Posterior cingulate gyrus (tissue), 11 donors: Measurements from ENCODE around the gene ZNF286A.
"Not testable (repeated sequence)": the region's sequence is repeated elsewhere in the genome, so short reads cannot be mapped to it uniquely, and the experiment has no call there.

ENCODE experiments used
- DNase-seq, 10 donors: peaks; one replicate each; pipeline versions ENCODE4 v3.0.0 to v3.0.0-alpha.2; 2020 to 2021; ENCODE audit warnings: mixed read lengths in 3 of 10
- intact Hi-C: fragments of 100-400 bp; cut with DNase I; formaldehyde crosslinking; loops from one replicate; pipeline ENCODE4 v1.15.1; 2023

ZNF286A gene

DNA sequence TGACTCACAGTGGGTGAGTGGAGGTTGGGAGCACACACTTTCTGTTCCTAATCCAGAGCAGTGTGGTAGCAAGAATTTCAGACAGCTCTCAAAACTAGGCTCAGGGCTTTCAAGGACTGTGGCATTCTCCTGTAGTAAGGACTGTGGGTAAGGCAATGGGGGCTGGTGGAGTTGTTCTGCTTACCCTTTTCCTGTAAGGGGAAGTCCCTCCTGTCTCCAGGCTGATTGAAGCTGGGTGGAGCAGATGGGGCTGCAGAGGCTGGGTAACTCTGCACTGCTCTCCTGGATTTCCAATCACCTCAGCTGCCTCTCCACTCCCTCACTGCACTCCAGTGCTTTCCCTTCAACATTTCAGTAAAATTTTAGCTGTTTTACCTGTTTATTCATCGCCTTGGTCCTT is 12.1 kb upstream of the ZNF286A start:
- intact Hi-C loops, DNase-seq: not testable (repeated sequence)

DNA sequence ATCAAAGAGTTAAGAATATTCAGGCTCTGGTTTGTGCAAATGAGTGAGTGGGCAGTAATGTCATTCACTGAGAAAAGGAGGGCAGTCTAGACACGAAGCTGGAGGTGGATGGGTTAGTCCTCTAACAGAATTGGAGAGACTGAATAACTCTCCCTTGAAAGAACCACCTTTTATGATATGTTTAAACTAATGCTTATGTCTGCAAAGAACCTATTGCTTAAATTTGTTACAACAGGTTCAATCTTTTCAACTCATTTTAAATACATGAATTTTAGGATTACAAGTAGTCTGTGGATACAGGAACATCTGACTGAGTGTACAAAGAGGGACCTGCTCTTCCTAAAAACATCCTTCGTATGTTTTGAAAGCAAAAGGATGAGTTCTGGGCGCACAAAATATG is 585 bp upstream of the ZNF286A start:
- intact Hi-C loops, DNase-seq: not testable (repeated sequence)

DNA sequence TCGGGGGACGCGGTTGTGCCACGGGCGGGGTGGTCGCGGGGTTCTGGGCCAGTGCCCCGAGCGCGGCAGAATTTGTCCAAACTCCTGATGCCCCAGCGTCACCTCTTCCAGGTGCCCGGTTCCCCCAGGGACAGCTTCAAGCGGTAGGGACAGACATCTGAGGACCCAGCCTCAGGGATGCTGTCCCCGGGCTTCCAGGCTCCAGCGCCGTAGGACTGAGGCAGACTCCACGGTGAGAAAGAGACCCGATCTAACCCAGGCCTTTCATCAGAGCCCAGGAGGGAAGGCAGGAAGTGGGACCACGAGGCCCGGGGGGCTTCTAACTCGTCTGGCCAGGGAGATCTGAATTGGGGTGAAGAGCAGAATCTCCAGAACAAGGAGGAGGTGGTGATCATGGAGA is 385 bp downstream of the ZNF286A start:
- DNase-seq, intact Hi-C loops: not testable (repeated sequence)

DNA sequence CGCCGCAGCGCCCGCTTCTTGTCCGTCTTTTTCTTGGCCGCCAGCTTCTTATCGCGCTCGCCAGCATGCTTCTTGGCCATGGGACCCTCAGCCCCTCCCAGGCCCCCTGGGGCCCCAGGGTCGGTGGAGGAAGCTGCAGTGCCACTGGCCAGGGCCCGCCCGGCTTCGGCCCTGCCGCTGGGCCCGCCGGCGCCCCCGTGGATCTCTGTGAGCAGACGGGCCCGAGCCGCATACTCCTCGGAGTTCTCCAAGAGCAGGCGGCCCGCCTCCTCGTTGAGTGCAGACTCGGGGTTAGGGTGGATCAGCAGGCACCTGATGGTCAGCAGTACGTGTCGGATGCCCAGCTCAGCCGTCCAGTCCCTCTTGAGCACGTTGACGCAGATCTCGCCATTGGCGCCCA is 4.7 kb downstream of the ZNF286A start:
- intact Hi-C loops, result not testable (repeated sequence)
- DNase-seq, result peak in 1 of 10 donors; percentile 74

DNA sequence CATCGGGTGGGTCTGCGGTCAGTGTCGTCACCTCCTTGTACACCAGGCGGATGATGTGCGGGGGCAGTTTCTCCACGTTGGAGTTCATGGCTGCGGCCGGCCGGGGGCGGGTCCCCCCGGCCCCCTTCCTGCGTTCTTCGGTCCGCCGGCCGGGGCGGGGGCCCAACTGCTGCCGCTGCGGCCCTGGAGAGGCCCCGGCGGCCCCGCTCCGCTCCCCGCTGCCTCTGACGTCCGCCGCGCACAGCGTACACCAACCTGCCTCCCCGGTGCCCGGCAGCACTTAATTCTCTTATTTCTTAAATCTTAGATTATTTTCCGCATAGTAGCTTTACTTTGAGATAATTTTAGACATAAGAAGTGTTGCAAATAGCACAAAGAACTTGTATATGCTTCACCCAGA is 5.3 kb downstream of the ZNF286A start:
- intact Hi-C loops, DNase-seq: not testable (repeated sequence)

DNA sequence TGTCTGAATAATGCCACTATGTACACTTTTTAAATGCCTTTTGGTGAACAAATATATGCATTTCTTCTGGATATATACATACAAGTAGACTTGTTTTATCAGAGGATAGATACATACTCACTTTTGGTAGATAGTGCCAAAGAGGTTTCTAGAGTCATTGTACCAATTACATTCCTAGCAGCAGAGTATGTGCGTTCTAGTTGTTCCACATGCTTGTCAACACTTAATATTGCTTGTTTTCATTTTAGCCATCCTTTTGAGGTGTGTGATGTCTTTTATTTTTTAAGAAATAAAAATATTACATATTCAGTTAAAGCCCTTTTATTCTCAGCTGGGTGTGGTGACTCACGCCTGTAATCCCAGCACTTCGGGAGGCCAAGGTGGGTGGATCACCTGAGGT is 9.3 kb downstream of the ZNF286A start:
- intact Hi-C loops, DNase-seq: not testable (repeated sequence)

DNA sequence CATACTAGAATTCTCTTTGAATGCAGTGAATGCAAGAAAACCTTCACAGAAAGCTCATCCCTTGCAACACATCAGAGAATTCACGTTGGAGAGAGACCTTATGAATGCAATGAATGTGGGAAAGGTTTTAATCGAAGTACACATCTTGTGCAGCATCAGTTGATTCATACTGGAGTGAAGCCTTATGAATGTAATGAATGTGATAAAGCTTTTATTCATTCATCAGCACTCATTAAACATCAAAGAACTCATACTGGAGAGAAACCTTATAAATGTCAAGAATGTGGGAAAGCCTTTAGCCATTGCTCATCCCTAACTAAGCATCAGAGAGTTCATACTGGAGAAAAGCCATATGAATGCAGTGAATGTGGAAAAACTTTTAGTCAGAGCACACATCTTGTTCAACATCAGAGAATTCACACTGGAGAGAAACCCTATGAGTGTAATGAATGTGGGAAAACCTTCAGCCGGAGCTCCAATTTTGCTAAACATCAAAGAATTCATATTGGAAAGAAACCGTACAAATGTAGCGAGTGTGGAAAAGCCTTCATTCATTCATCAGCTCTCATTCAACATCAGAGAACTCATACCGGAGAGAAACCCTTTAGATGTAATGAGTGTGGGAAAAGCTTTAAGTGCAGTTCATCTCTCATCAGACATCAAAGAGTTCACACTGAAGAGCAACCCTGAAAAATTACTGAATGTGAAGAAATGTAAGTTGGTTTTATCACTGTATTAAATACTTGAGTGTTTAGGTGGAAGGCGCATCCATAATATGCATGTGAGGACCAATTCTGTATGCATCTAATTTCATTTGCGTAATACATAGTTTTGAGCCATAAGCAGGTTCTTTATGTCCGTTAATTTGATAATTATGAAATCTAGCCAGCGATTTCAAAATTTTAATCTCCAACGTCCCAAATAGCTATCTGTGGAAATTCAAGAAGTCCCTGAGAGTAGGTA is 17.3 kb downstream of the ZNF286A start:
- DNase-seq, intact Hi-C loops: not testable (repeated sequence)

DNA sequence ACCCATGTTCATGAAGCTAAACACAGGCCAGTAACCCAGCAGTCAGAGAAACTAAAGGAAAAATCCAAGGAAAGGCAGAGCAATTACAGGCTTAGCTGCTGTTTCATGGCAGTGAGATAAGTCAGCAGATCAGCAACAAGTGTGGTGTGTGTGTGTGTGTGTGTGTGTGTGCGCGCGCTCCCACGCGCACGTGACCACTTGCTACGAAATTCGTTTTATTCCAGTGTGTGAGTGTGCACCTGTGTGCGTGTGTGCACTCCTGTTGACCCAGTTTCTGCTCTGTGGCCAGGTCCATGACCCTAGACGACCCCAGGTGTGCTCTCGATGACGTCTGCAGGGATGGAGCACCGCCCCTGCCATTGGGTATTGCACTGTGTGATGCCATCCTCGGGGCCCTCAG is 31.0 kb downstream of the ZNF286A start:
- intact Hi-C loops, DNase-seq: not testable (repeated sequence)

DNA sequence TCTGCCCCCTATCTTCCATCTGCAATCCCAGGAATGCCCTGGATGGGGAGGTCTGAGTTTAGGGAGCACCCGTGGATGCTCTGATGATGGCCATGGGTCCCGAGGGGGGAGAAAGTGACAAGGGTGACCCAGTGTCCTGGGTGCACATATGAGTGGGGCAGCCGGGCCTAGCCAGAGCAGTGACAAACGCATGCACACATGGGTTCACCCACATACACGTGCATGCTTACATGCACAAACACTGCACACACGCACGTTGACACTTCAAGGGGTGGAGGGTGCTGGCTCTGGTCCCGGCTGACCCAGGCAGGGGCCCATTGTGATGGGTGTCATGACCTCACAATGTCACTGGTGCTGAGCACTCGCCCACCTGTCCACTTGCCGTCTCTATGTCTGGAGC is 32.3 kb downstream of the ZNF286A start, which contains the start of gene TBC1D26:
Gene TBC1D26, plus strand, starts transcription at position 384 of the 400 bp plus-strand sequence. CDS start 3,066 bp downstream, outside the sequence.
- DNase-seq, result peak in 2 of 10 donors; percentile 51 to 66

DNA sequence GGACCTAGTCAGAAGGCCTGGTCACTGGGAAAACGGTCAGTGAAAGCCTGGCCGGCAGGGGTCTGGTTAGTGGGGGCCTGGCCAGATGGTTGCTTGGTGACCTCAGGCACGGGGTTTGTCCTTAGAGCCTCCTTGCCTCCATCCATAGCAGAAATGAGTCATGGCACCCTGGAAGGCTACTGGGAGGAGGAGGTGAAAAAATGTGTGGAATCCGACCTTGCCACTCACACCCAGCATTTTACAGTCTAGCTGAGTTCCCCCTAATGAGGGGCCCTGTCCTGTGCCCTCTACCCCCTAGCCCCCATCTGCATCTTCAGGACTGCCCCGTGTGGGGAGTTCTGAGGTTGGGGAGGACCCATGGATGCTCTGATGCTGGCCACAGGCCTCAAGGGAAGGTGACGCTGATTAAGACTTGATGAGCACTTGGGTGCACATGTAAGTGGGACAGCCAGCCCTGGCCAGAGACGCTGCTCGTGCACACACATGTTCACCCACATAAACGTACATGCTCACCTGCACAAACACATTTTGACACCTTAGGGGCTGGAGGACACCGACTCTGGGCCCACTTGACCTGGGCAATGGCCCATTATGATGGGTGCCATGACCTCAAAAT is 33.7 kb downstream of the ZNF286A start:
- intact Hi-C loops, result not testable (repeated sequence)
- DNase-seq, result peak in 2 of 10 donors; percentile 38 to 69

More for the DNA sequence above, 32.3 kb downstream of the ZNF286A start, which contains the start of gene TBC1D26:
- intact Hi-C loops, result not testable (repeated sequence)

DNA sequence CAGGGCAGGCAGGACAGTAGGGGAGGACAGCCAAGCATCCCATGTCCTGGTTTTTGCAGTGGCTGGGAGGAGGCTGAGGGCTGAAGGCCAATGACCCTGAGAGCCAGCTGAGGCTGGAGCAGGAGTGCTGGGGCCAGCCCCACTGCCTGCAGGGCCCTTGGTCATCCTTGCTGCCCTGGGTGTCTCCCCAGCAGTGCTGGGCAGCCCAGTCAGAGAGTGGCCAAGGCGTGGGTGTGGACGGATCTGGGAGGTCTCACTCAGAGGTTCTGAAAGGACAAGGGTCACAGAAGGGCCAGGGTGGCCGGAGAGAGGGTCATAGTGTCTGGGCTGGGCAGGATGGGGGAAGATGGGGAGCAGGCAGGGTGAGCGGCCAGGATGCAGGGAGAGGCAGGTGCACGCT is 37.0 kb downstream of the ZNF286A start:
- intact Hi-C loops, DNase-seq: not testable (repeated sequence)

DNA sequence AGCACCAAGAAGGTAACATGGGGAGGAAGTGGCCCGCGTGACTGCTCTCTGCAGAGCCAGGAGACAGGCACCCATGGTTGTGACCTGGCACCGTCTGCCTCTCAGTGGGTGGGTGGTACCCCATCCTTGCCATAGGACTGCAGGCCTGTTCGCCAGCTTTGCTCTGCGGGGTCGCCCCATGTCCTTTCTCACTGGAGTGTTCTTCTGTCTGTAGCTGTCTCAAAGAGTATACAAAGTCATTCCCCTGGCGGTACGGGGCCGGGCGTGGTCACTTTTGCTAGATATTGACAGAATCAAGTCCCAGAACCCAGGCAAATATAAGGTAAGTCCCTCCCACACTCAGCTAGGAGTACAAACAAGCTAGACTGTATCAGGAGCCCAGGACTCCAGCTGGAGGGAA is 38.5 kb downstream of the ZNF286A start:
- peak in 2 of 10 donors; percentile 27 to 58 for DNase-seq
- intact Hi-C loops, result no loop called here

DNA sequence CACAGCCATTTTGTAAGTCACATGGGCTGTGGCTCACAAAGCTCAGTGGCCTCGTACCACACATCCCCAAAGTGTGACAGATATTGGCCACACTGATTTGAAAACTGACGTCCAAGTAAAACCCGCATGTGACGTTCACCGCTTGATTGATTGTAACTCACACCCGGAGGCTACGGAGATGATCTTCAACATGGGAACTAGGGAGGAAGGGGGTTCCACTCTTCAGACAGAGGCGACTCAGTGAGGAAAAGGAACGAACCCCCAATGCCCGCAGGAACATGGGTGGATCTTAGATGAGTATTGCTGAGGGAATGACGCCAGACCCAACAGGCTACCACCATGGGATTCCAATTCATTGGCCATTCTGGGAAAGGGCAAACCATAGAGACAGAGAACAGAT is 39.7 kb downstream of the ZNF286A start:
- DNase-seq, result peak in 1 of 10 donors; percentile 14
- intact Hi-C loops, result not testable (repeated sequence)

DNA sequence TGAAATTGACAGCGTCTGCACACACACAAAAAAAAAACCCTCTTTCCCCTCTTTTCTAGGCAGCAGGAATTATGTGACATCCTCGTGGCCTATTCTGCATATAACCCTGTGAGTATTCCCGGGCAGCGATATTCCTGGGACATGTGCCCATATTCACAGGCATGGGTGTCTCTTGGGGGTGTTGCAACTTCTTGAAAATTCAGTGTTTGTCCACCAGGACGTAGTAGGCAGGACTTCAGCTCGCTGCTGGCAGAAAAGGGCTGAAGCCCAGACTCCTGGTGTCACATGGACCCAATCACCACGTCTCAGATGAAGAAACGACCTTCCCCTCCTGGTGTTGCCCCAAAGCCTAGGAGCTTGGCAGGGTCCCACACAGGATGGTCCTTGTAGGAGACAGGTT is 40.5 kb downstream of the ZNF286A start:
- intact Hi-C loops, result not testable (repeated sequence)
- peak in 1 of 10 donors; percentile 13 for DNase-seq

DNA sequence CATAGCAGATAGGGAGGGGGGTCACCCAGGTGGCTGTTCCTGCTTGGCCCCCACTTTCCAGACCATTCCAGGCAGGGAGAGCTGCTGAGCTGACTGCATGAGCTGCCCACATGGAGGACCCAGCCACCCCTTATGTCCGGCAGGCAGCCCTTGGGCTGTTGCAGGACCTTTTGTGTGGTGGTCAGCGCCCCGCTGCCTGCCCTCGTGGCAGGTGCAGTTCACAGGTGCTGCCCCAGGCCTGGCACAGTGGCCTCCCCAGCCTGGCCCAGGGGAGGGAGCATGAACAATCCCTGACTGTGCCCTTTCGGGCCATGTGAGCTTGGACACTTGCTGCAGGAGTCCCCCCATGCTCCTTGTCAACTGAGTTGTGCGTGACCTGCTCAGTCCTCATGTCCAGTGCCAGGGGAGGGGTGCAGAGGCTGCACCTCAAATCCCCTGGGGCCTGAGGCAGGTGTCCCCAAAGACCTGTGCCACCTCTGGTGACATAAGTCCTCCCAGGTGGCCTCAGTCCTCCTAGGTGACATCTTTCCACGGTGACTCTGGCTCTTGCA is 41.1 kb downstream of the ZNF286A start:
- peak in 2 of 10 donors; percentile 43 to 59 for DNase-seq
- intact Hi-C loops, result no loop called here

DNA sequence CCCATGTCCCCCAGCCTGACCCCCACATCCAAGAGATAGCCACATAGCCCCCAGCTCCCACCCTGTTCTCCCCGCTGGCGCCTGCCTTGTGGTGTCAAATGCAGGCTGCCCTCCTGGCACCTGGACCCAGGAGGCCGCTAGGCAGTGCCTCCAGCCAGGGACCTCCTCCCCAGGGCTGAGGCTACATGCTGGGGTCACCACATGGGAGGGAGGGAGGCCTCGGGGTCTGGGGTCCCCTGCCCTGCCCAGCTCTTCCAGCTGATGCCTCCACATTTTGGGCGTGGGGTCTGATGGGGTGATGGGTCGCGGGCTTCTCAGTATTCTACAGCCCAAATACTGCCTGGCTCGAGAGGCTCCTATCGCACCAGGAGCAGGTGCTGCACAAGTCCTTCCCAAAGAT is 42.1 kb downstream of the ZNF286A start:
- intact Hi-C loops, result no loop called here
- peak in 2 of 10 donors; percentile 52 to 59 for DNase-seq

DNA sequence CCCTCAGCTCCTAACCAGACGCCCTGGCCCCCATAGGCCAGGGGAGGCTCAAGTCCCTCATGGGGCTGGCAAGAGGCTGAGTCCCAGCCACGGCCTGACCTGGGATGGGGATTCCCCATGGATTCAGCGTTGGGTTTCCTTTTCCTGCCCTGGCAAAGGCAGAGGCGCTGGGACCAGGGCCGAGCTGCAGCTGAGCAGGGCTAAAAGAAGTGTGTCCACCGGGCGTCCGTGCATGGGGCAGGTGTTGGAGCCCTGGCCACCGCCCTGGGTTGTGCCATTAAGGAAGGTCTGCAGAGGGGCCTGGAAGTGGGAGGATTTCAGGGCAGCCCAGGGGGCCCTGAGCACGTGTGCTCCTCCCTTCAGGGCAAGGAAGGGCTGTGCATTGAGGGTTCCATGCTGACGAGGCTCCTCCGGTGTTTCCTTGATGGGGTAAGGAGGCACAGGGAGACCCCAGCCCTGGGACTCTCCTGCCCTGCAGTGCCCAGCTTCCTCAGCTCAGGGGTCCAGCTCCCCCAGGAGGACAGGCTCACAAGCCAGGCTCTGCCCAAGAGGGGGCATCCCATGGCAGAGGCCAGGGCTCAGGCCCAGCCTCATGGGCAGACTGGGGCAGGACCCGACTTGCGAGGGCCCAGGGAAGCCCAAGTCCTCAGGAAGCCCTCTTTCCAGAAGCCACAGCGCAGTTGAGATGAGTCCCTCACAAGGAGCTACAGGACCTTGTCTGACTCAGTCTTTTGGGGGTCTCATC is 42.7 kb downstream of the ZNF286A start:
- intact Hi-C loops, result no loop called here

DNA sequence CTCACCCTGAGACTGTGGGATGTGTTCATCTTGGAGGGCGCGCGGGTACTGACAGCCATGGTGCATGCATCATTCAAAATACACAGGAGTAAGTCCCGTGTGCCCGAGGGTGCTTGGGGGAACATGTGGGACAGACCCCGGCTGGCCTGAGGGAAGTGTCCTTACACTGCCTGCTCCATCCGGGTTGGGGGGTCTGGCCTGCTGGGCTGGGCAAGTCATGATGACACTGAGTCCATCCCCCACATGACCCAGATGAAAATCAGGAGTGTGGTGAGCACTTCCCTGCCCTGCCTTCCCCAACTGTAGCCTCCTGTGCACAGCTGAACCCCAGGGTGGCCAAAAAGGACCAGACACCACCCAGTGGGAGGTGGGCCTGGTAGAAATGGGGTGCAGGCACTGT is 43.4 kb downstream of the ZNF286A start:
- DNase-seq, result no peak
- intact Hi-C loops, result no loop called here

More for the DNA sequence above, 42.7 kb downstream of the ZNF286A start:
- peak in 2 of 10 donors; percentile 47 to 78 for DNase-seq

DNA sequence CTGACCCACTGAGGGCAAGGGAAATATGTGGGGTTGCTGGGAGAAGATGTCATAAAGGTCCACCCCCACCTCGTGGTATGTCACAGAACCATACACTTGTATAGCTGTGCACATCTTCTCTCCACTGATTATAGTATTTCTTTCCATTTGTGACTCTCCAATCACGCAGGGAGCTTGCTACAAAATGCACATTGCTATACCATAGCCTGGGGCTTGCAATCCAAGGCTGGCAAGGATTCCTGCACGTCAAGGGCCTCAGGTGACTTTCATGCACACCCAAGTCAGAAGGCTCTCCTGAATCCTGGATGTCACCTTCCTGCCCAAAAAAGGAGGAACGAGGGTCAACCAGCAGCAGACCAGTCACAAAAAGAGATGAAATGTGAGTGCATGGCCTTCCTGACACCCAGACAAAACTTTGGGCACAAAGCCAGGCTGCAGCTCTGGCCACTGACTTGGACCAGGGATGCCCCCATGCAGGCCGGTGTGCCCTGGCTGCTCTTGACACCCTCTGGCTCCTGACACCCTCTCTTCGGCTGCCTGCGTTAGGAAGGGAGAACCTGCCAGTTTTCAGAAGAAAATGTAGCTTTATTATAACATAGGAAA is 44.6 kb downstream of the ZNF286A start:
- peak in 1 of 10 donors; percentile 42 for DNase-seq
- intact Hi-C loops, result no loop called here

DNA sequence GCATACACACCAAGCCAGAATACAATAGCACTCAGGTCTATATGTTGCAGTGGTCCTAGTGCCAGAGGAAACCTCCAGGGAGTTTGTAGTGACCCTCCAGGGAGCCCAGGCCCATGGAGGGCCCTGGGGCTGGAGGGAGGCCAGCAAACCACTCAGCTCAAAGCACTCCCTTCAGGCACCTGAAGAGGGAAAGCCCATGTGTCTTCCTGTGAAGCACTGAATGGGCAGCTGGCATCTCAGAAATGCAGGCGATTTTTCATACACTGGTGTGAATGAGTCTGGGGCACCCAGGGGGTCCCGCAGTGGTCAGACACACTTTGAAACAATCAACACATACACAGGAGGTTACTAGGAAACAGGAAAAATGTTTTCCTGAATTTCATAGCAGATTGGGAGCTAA is 45.3 kb downstream of the ZNF286A start:
- intact Hi-C loops, result no loop called here
- DNase-seq, result no peak
